ENCODE results near the gene CDK16. TPM values are rescaled to one million over a fixed set of nuclear protein-coding genes. Genes with fewer than 3 reads are reported as not detected.

The CDK16 gene
- total RNA-seq, 1 donor from 2014 or later, result 54.8 TPM

- no peak for TF ChIP-seq CTCF (IDR thresholded peaks at IDR 0.05; ENCODE audit: insufficient read depth, low read length, severe bottlenecking)
- H3K27me3 ChIP-seq (ENCODE audit: control insufficient read depth, insufficient read depth, low read length), result no peaks in the 10 kb centered on the region
- peaks cover 24% of the 10 kb centered on the region for H3K36me3 ChIP-seq (ENCODE audit: control insufficient read depth, insufficient read depth, low read length)
- no peak for DNase-seq (ENCODE audit: low read depth)
- FAIRE-seq, result no peak
- H3K4me3 ChIP-seq (ENCODE audit: low read depth, low read length), result no peak overlapping the region
Measured at GRCh38 chrX:47172549-47172948, 45.9 kb upstream of the CDK16 start.

DNA sequence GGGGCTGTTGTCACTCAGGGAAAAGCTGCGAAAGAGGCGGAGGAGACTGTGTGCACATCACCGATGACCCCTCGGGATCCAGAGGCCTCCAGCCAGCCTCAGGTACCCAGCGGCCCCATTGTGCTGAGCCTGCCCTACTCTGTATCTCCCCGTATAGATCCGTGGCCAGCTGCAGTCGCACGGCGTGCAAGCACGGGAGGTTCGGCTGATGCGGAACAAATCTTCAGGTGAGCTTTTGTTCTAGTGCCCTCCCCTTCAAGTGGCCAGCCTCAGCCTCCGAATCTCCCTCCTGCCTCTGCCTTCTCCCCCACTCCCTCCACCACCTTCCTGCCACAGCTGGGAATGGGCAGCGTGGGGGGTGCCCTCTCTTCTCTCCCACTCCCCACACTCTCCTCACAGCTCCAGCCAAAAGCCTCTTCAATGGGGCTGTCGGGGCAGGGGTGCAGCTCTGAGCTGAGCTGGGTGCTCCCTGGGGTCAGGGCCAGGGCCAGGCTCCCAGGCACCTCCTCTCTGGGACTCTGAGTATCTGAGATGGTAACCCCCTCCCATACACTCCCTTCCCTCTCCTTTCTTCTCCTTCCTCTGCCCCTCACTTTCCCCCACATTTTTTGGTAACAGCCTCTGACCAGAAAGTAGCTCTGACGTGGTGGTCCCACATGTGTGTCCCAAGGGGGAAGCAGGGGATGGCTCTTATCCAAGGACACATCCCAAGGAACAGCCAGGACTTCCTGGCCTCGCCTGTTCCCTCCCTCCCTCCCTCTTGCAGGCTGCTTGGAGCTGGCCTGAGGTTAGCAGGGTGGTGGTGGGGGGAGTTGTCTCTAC, 45.3 kb upstream of the CDK16 start:
- Histone ChIP-seq H3K4me3 (ENCODE audit: low read depth, low read length) (no peak overlapping the region), H3K36me3 (ENCODE audit: control insufficient read depth, insufficient read depth, low read length) (peaks cover 24% of the 10 kb centered on the region), H3K27me3 (ENCODE audit: control insufficient read depth, insufficient read depth, low read length) (no peaks in the 10 kb centered on the region)
- TF ChIP-seq CTCF (IDR thresholded peaks at IDR 0.05; ENCODE audit: insufficient read depth, low read length, severe bottlenecking), result no peak
- FAIRE-seq, result no peak
- DNase-seq (ENCODE audit: low read depth), result no peak

DNA sequence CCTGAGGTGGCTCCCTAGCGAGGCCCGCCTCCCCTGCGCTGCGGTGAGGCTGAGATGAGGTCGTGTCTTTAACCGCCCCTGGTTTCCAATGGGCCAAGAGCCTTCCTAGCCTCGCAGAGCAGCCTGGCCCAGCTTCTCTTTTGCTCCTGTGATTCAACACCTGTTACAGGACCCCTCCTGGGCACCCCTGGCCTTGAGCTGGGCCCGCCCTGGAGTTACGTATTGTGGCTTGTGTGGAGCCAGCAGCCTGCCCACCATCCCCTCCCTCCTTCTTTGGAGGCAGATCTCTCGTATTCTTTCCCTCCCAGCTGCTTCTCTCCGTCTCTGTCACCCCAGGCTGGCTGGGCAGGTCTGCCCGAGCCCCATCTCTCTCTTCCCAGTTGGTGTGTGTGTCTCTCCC, 44.1 kb upstream of the CDK16 start:
- no peak for TF ChIP-seq CTCF (IDR thresholded peaks at IDR 0.05; ENCODE audit: insufficient read depth, low read length, severe bottlenecking)
- no peak for FAIRE-seq
- no peak overlapping the region for H3K4me3 ChIP-seq (ENCODE audit: low read depth, low read length)
- H3K36me3 ChIP-seq (ENCODE audit: control insufficient read depth, insufficient read depth, low read length), result peaks cover 24% of the 10 kb centered on the region
- no peaks in the 10 kb centered on the region for H3K27me3 ChIP-seq (ENCODE audit: control insufficient read depth, insufficient read depth, low read length)
- no peak for DNase-seq (ENCODE audit: low read depth)

DNA sequence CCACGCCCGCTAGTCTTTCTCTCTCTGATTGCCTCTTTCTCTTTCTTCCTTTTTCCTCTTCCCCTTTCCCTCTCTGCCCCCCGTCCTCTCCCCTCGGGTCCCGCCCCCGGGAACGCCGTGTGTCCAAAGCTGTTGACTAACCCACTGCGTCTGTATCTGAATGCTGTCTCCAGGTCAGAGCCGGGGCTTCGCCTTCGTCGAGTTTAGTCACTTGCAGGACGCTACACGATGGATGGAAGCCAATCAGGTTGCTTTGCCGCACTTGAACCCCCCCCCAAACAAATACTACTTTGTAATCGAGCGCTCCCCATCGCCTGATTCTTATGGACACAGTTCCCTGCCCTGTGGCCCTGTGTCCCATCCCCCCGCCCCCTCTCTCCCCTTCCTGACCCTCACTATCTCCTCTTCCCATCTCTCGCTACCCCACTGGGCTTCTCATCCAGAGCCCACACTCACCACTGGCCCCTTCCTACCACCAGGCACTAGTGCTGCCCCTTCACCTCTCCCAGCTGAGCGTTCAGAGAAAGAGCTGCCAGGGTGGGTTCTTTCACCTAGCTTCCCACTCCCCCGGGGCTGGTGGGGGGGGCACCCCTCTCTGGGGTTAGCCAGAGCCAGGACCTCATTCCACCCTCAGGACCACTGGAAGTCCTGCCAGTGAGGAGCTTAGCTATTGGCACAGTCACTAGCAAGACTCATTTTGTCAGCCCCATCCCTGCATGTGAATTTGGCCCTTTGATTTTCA, 43.5 kb upstream of the CDK16 start:
- no peak for FAIRE-seq
- Histone ChIP-seq H3K27me3 (ENCODE audit: control insufficient read depth, insufficient read depth, low read length) (no peaks in the 10 kb centered on the region), H3K36me3 (ENCODE audit: control insufficient read depth, insufficient read depth, low read length) (peaks cover 23% of the 10 kb centered on the region), H3K4me3 (ENCODE audit: low read depth, low read length) (no peak overlapping the region)
- no peak for TF ChIP-seq CTCF (IDR thresholded peaks at IDR 0.05; ENCODE audit: insufficient read depth, low read length, severe bottlenecking)
- DNase-seq (ENCODE audit: low read depth), result no peak

- no peak for TF ChIP-seq CTCF (IDR thresholded peaks at IDR 0.05; ENCODE audit: insufficient read depth, low read length, severe bottlenecking)
- no peak for FAIRE-seq
- H3K36me3 ChIP-seq (ENCODE audit: control insufficient read depth, insufficient read depth, low read length), result peaks cover 26% of the 10 kb centered on the region
- H3K27me3 ChIP-seq (ENCODE audit: control insufficient read depth, insufficient read depth, low read length), result no peaks in the 10 kb centered on the region
- DNase-seq (ENCODE audit: low read depth), result no peak
- H3K4me3 ChIP-seq (ENCODE audit: low read depth, low read length), result no peak overlapping the region
Measured at GRCh38 chrX:47175588-47175980, 42.9 kb upstream of the CDK16 start.

Data from bronchial epithelial cell (primary cell).